Keratinocyte (primary cell): ENCODE results near the gene SYT9. TPM values are rescaled to one million over a fixed set of nuclear protein-coding genes. Genes with fewer than 3 reads are reported as not detected.

Experiments used
- DNase-seq: peaks from one replicate; pipeline ENCODE4 v3.0.0-alpha.2; 2011; ENCODE audit warnings: low read depth, missing footprints, low spot score
- FAIRE-seq: peaks from 2 replicates; lab custom pipeline; 2011; peaks lifted over from hg19 to GRCh38; lab: Jason Lieb, UNC
- H2AFZ ChIP-seq: 2 replicates; pipeline ENCODE4 v1.6.0; 2012; ENCODE audit warnings: low read length, control low read depth, inconsistent platforms; ENCODE audit not compliant: control insufficient read depth
- H3K27ac ChIP-seq: 2 replicates; pipeline ENCODE4 v1.5.1; 2011; ENCODE audit warnings: low read length; ENCODE audit not compliant: control insufficient read depth, insufficient read depth
- H3K27me3 ChIP-seq: 3 replicates; pipeline ENCODE4 v1.6.0; 2011; ENCODE audit warnings: low read length; ENCODE audit not compliant: control insufficient read depth, insufficient read depth; ENCODE audit errors: extremely low read depth
- H3K36me3 ChIP-seq, 2 experiments: 2 replicates in 1 of 2; 3 replicates in 1 of 2; pipeline ENCODE4 v1.5.1; 2011; ENCODE audit warnings: low read length in 2 of 2, mild to moderate bottlenecking in 1 of 2; ENCODE audit not compliant: control insufficient read depth in 2 of 2, insufficient read depth in 2 of 2; ENCODE audit errors: extremely low read depth in 1 of 2
- H3K4me1 ChIP-seq: 3 replicates; pipeline ENCODE4 v1.5.1; 2011; ENCODE audit warnings: low read length; ENCODE audit not compliant: control insufficient read depth, insufficient read depth; ENCODE audit errors: extremely low read depth
- H3K4me2 ChIP-seq: 3 replicates; pipeline ENCODE4 v1.6.0; 2011; ENCODE audit warnings: low read depth, low read length; ENCODE audit not compliant: control insufficient read depth, insufficient read depth; ENCODE audit errors: extremely low read depth
- H3K4me3 ChIP-seq, 3 experiments: fragments of 200-600 bp in 1 of 3; sonication (generic) in 1 of 3; 2 replicates in 2 of 3; 3 replicates in 1 of 3; pipeline ENCODE4 v1.5.1; 2011 to 2016; ENCODE audit warnings: low read length in 3 of 3, mild to moderate bottlenecking in 3 of 3, control low read depth in 2 of 3, inconsistent platforms in 1 of 3, low read depth in 1 of 3, mixed read lengths in 1 of 3, mixed run types in 1 of 3, moderate library complexity in 1 of 3; ENCODE audit not compliant: control insufficient read depth in 2 of 3, insufficient read depth in 2 of 3; ENCODE audit errors: extremely low read depth in 1 of 3
- H3K79me2 ChIP-seq: 2 replicates; pipeline ENCODE4 v1.6.0; 2012; ENCODE audit warnings: low read length; ENCODE audit not compliant: control insufficient read depth, insufficient read depth
- H3K9ac ChIP-seq: 3 replicates; pipeline ENCODE4 v1.6.0; 2011; ENCODE audit warnings: low read length; ENCODE audit not compliant: control insufficient read depth, insufficient read depth; ENCODE audit errors: extremely low read depth
- H3K9me1 ChIP-seq: 3 replicates; pipeline ENCODE4 v1.6.0; 2011; ENCODE audit warnings: low read length; ENCODE audit not compliant: control insufficient read depth, insufficient read depth; ENCODE audit errors: extremely low read depth
- H3K9me3 ChIP-seq: 2 replicates; pipeline ENCODE4 v1.5.1; 2012; ENCODE audit warnings: low read depth, low read length; ENCODE audit not compliant: control insufficient read depth
- H4K20me1 ChIP-seq: 3 replicates; pipeline ENCODE4 v1.6.0; 2011; ENCODE audit warnings: low read length; ENCODE audit not compliant: control insufficient read depth, insufficient read depth; ENCODE audit errors: extremely low read depth
- CTCF ChIP-seq, 3 experiments: IDR thresholded peaks in 1 of 3; conservative IDR thresholded peaks in 1 of 3; optimal IDR thresholded peaks in 1 of 3; 2 replicates in 2 of 3; 3 replicates in 1 of 3; pipeline versions ENCODE3 to v1.5.1; 2011; ENCODE audit warnings: low read length in 3 of 3, mild to moderate bottlenecking in 3 of 3, moderate library complexity in 2 of 3, control low read depth in 1 of 3, inconsistent platforms in 1 of 3; ENCODE audit not compliant: insufficient read depth in 2 of 3; ENCODE audit errors: extremely low read depth in 1 of 3
- EZH2 ChIP-seq: IDR thresholded peaks from one replicate; pipeline ENCODE4 v1.6.1; 2012; ENCODE audit warnings: inconsistent platforms, mild to moderate bottlenecking, low read length, moderate library complexity
- dilution Hi-C: fragments of 300-500 bp; cut with MboI; formaldehyde crosslinking; loops from one replicate; pipeline ENCODE4 v1.7.0; 2020; ENCODE audit warnings: low sequenced_read_pairs; ENCODE audit not compliant: extremely low pct_ligation_motif_present
- polyA plus RNA-seq, 5 experiments: library from polyadenylated mRNA; depleted of rRNA in 3 of 5; stranded (reverse) in 3 of 5; stranded (forward) in 1 of 5; unstranded in 1 of 5; fragments of >200 nt; gene quantifications; 1 replicate in 1 of 5; 2 replicates in 3 of 5; 3 replicates in 1 of 5; pipeline versions ENCODE4 v1.2.1 to v1.2.3, GENCODE V29; 2011 to 2012; ENCODE audit warnings: missing spikeins in 2 of 5, low read depth in 1 of 5, low replicate concordance in 1 of 5

Gene SYT9
- polyA plus RNA-seq, 1 donor (not counting 4 experiments of a cell fraction or from before 2014, with no cell fraction given) = not detected

- Histone ChIP-seq H3K4me3 (no peak within 1 kb of the TSS), H3K27ac (no peak within 1 kb of the TSS), H3K79me2 (no peaks in the 10 kb centered on the region), H4K20me1 (no peaks in the 10 kb centered on the region), H3K4me1 (no peaks in the 10 kb centered on the region), H3K9me3 (no peaks in the 10 kb centered on the region), H3K36me3 (no peaks in the 10 kb centered on the region), H3K9ac (no peak within 1 kb of the TSS), H3K9me1 (no peaks in the 10 kb centered on the region), H3K4me2 (no peak within 1 kb of the TSS), H2AFZ (no peak within 1 kb of the TSS), H3K27me3 (no peaks in the 10 kb centered on the region)
- no peak for FAIRE-seq
- dilution Hi-C loops = no loop called here
- DNase-seq = no peak
- TF ChIP-seq CTCF (optimal IDR thresholded peaks at IDR 0.05 in 1 of 3, IDR thresholded peaks at IDR 0.05 in 1 of 3, conservative IDR thresholded peaks at IDR 0.05 in 1 of 3; ENCODE audit: extremely low read depth in 1 of 3, insufficient read depth in 2 of 3, low read length in 3 of 3) = no peak
- no peak for TF ChIP-seq EZH2
Measured at GRCh38 chr11:7485186-7486097, 233.7 kb downstream of the SYT9 start, which contains the start of gene OLFML1. OLFML1 (plus strand) TSS chr11:7485506; CDS start chr11:7485876, 370 bp downstream.

- H3K9me1 ChIP-seq = no peaks in the 10 kb centered on the region
- no peak overlapping the region for H3K9ac ChIP-seq
- H3K9me3 ChIP-seq = no peaks in the 10 kb centered on the region
- H3K4me1 ChIP-seq = no peaks in the 10 kb centered on the region
- dilution Hi-C loops = no loop called here
- H3K4me2 ChIP-seq = no peak overlapping the region
- FAIRE-seq (no peak), DNase-seq (no peak)
- H3K27me3 ChIP-seq = no peaks in the 10 kb centered on the region
- no peaks in the 10 kb centered on the region for H3K79me2 ChIP-seq
- H2AFZ ChIP-seq = no peak overlapping the region
- H3K4me3 ChIP-seq = no peak overlapping the region
- TF ChIP-seq CTCF (optimal IDR thresholded peaks at IDR 0.05 in 1 of 3, IDR thresholded peaks at IDR 0.05 in 1 of 3, conservative IDR thresholded peaks at IDR 0.05 in 1 of 3; ENCODE audit: extremely low read depth in 1 of 3, insufficient read depth in 2 of 3, low read length in 3 of 3) = no peak
- TF ChIP-seq EZH2 = no peak
- H4K20me1 ChIP-seq = no peaks in the 10 kb centered on the region
- no peak overlapping the region for H3K27ac ChIP-seq
- no peaks in the 10 kb centered on the region for H3K36me3 ChIP-seq
Measured at GRCh38 chr11:7486098-7486780, 234.5 kb downstream of the SYT9 start.
